ENCODE measurements around the gene C1QTNF6.
"Not testable (repeated sequence)": the region's sequence is repeated elsewhere in the genome, so short reads cannot be mapped to it uniquely, and the experiment has no call there.

C1QTNF6 gene

GRCh38 chr22:37206118-37206840, 18.2 kb upstream of the C1QTNF6 start:
- no peak for DNase-seq

GRCh38 chr22:37205046-37205445, 17.0 kb upstream of the C1QTNF6 start:
- DNase-seq = no peak

- no peak for DNase-seq
These were observed 16.1 kb upstream of the C1QTNF6 start for GRCh38 chr22:37204045-37204655.

GRCh38 chr22:37203354-37204044, 15.5 kb upstream of the C1QTNF6 start:
- DNase-seq = no peak

GRCh38 chr22:37202716-37203115, 14.7 kb upstream of the C1QTNF6 start:
- DNase-seq = no peak

GRCh38 chr22:37202001-37202555, 14.0 kb upstream of the C1QTNF6 start:
- DNase-seq = no peak

GRCh38 chr22:37201443-37201820, 13.4 kb upstream of the C1QTNF6 start:
- DNase-seq = not testable (repeated sequence)

GRCh38 chr22:37199760-37200108, 11.7 kb upstream of the C1QTNF6 start:
- DNase-seq = peak; percentile 38

- DNase-seq = peak; percentile 89
These were observed 11.2 kb upstream of the C1QTNF6 start for GRCh38 chr22:37199103-37199759.

GRCh38 chr22:37198258-37199102, 10.4 kb upstream of the C1QTNF6 start:
- peak; percentile 12 for DNase-seq

GRCh38 chr22:37197451-37198257, 9.6 kb upstream of the C1QTNF6 start:
- no peak for DNase-seq

GRCh38 chr22:37196539-37197450, 8.7 kb upstream of the C1QTNF6 start:
- DNase-seq = no peak

GRCh38 chr22:37195921-37196320, 7.9 kb upstream of the C1QTNF6 start:
- DNase-seq = no peak

GRCh38 chr22:37194750-37195149, 6.7 kb upstream of the C1QTNF6 start:
- no peak for DNase-seq

- DNase-seq = no peak
These were observed 5.7 kb upstream of the C1QTNF6 start for GRCh38 chr22:37193629-37194191.

- DNase-seq = no peak
These were observed 4.7 kb upstream of the C1QTNF6 start for GRCh38 chr22:37192741-37193140.

- no peak for DNase-seq
These were observed 4.2 kb upstream of the C1QTNF6 start for GRCh38 chr22:37192204-37192603.

GRCh38 chr22:37190262-37190780, 2.3 kb upstream of the C1QTNF6 start:
- DNase-seq = no peak

- no peak for DNase-seq
These were observed 937 bp upstream of the C1QTNF6 start for GRCh38 chr22:37188901-37189466.

- no peak for DNase-seq
These were observed 526 bp downstream of the C1QTNF6 start for GRCh38 chr22:37187552-37187890.

All from NCI-H526 treated with DMSO at 0.1 percent for 48 hours (cell line).